Activated CD8-positive, alpha-beta memory T cell treated with anti-CD3 and anti-CD28 coated beads, Interleukin-2, amount 50 U/mL, for 1 hour (primary cell): ENCODE measurements around the gene TRIM74.
"Not testable (repeated sequence)": the region's sequence is repeated elsewhere in the genome, so short reads cannot be mapped to it uniquely, and the experiment has no call there.

Experiments used
- DNase-seq: peaks from one replicate; pipeline ENCODE4 v3.0.0-alpha.2; 2020; ENCODE audit errors: extremely low read depth

TRIM74 gene

DNA sequence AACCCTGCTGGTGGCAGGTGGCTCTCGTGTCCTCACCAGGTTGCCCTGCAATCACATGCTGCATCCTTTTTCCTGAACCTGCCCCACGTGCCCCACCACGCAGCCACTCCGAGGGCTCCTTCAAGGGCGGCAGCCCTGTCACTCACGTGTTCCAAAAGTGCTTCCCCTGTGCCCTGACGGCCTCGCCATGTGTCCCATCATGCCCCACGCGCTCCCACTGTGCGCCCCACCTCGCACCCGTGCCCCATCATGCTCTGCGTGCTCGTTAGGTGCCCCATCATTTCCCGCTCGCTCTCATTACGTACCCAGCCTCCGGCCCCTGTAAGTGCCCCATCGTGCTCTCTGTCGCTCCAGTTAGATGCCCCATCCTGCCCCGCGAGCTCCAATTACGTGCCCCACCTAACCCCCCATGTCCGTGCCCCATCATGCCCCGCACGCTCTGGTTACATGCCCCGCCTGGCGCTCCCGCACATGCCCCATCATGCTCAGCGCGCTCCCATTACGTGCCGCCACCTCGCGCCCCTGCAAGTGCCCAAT, at the start of gene TRIM74:
Gene TRIM74, minus strand, starts transcription at position 487 of the 537 bp plus-strand sequence. CDS start 3,309 bp downstream, outside the sequence.
- not testable (repeated sequence) for DNase-seq

- DNase-seq, result not testable (repeated sequence)
These were observed 37.2 kb upstream of the TRIM74 start for GRCh38 chr7:73006491-73006890.

- DNase-seq, result peak; percentile 80
These were observed 36.6 kb upstream of the TRIM74 start for GRCh38 chr7:73005693-73006447.

DNA sequence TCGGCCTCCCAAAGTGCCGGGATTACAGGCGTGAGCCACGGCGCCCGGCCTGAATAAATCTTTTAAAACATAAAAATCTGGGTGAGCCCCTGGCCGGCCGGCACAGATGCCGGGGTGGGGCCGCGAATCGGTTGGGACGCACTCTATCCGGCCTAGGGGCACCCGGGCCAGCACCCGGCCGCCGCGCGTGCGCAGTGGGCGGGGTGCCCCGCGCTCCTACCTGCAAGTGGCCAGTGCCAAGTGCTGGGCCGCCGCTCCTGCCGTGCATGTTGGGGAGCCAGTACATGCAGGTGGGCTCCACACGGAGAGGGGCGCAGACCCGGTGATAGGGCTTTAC, 36.1 kb upstream of the TRIM74 start:
- DNase-seq, result peak; percentile 3

- DNase-seq, result not testable (repeated sequence)
These were observed 28.7 kb upstream of the TRIM74 start for GRCh38 chr7:72997887-72998468.

DNA sequence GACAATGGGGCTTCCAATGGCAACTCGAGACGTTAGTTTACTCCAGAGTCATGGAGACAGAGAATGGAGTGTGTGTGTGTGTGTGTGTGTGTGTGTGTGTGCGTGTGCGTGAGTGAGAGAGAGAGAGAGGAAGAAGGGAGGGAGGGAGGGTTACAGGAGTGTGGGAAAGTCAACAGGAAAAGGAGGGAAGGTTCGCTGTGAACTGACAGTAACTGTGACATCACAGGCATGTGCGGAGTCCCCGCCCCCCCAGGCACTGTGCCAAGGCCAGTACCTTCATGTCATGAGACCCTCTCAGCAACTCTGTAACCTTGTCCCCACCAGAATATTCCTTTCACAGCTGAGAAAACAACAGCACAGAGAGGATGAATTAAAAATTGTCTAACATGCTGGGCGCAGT, 28.2 kb upstream of the TRIM74 start:
- not testable (repeated sequence) for DNase-seq

DNA sequence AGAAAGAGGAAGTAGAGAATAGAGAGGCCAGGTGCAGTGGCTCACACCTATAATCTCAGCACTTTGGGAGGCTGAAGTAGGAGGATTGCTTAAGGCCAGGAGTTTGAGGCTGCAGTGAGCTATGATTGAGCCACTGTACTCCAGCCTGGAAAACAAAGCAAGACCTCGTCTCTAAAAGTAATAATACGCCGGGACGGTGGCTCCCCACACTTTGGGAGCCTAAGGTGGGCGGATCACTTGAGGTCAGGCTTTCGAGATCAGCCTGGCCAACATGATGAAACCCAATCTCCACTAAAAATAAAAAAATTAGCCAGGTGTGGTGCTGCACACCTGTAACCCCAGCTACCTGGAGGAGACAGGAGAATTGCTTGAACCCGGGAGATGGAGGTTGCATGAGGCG, 26.2 kb upstream of the TRIM74 start:
- not testable (repeated sequence) for DNase-seq

DNA sequence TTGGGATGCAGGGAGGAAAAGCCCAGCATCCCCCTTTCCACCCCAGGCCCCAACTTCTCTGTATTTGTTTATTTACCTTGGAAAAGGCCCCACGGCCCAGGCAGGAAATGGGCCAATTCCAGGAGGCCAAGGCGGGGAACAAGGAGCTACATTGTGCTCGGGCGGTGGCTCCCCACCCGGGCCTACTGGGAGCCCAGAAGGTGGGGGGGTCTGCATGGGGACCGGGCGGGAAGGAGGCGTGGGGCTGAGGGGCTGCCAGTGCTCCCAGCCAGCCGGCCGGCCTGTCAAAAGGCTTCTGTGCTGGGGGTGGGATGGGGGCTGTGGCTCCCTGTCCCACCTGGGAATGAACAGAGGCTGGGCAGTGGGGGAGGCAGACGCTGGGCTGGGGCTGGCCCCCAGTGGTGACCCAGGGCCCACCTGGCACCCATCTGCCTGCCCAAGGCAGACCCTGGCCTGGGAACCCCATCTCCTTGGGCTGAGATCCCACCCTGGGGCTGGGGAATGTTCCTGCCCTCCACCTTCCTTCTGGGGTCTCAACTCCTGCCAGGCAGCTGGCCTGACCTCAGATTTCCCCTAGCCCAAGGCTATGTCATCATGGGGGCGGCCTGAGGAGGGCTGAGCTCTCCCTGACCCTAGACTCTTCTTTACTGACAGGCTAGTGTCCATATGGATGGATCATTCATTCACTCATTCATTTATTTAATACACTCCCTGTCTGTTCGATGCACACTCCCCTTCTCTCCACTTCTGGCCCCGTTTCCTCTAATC, 21.1 kb upstream of the TRIM74 start:
- DNase-seq, result not testable (repeated sequence)

- not testable (repeated sequence) for DNase-seq
These were observed 12.8 kb upstream of the TRIM74 start for GRCh38 chr7:72982084-72982483.

DNA sequence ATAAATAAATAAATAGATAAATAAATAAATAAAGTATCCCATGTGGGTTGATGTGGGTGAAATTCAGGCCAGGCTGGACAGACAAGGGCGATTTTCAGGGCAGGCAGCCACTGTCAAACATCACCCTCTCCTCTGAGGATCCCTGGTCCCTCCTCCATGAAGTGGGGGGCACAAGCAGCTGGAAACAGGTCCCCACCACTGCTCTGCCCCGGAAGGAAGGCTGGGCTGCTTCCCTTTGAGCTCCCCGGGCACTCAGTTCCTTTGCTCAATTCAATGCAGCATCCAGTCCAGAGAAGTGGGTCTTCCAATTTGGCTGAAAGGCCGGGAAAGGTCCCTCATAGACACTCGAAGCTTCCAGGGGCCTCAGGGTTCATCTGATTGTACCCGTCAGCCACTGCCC, 11.1 kb upstream of the TRIM74 start:
- DNase-seq, result not testable (repeated sequence)

DNA sequence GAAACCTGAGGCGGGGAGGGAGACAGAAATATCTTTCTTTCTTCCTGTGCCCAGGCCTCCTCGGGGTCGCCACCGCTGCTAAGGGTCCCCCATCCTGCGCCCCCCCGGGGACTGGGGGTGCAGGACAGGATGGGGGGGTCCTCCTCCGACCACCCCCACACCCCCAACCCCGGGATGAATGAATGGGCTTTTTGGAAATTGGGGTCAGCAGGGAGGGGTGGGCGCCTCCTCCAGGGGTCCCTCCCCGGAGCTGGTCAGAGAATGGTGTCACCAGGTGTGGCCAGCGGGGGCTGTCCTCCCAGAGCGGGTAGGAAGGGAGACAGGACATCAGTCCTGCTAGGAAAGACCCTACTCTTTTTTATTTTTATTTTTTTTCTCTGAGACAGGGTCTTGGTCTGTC, 7.2 kb upstream of the TRIM74 start:
- DNase-seq, result not testable (repeated sequence)

DNA sequence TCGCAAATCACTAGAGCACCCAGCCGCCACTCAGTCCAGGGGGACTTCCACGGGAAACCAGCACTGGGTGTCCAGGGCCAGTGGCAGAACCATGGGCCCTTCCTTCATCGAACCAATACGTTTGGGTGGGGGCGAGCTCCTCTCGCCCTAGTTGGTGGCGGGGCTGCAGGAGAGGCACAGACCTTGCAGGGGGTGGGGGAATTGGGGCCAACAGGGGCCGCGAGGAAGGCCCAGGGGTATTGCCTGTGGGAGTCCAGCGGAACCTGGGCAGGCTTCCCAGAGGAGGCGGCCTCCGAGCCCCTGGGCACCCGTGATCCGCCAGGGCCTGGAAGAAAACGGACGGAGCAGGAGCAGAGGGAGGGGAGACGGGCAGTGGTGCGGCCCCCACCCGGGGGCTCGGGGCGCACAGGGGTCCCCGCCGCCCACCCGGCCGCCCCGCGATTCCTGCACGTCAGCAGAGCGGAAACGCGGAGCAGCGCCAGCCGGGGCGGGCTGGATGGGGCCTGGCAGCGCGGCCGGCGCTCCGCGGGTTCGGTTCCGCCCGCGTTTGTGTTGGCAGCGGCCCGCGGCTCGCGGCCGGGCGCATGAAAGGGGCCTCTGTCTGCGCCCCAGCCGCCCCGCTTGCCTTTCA, 6.5 kb upstream of the TRIM74 start:
- not testable (repeated sequence) for DNase-seq

DNA sequence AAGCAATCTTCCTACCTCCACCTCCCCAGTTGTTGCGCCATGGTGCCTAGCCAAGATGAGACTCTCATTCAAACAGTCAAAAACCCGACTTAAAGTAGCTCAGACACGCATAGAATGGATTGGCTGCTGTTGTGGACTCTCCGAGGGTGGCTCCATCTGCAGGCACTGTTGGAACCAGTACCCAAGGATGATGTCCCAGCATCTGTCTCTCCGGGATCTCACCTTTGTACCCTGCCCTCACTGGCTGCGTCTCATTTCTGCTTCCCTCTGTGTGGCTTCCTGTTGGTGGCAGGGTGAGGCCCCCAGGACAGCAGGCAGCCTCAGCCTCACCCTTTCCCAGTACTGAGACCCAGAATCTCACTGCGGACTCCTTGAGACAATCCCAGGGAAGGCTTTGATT, 5.5 kb upstream of the TRIM74 start:
- not testable (repeated sequence) for DNase-seq

- DNase-seq, result not testable (repeated sequence)
These were observed 2.2 kb upstream of the TRIM74 start for GRCh38 chr7:72971505-72971904.

DNA sequence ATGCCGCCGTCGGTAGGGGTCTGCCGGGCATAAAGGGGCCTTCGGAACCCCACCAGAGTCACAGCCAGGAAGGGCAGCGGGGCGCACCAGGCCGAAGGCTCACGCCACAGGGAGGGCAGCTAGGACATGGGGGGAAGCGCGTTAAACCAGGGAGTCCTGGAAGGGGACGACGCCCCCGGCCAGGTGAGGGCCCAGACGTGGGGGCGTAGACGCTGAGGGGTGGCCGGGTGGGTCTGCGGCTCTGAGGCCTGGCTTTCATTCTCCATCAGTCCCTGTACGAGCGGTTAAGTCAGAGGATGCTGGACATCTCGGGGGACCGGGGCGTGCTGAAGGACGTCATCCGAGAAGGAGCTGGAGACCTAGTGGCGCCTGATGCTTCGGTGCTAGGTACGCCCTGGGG, 422 bp upstream of the TRIM74 start:
- DNase-seq, result not testable (repeated sequence)

GRCh38 chr7:72966892-72967291, 2.4 kb downstream of the TRIM74 start:
- not testable (repeated sequence) for DNase-seq

- DNase-seq, result not testable (repeated sequence)
These were observed 3.9 kb downstream of the TRIM74 start for GRCh38 chr7:72965186-72965975.

- DNase-seq, result not testable (repeated sequence)
These were observed 6.2 kb downstream of the TRIM74 start for GRCh38 chr7:72963056-72963455.

DNA sequence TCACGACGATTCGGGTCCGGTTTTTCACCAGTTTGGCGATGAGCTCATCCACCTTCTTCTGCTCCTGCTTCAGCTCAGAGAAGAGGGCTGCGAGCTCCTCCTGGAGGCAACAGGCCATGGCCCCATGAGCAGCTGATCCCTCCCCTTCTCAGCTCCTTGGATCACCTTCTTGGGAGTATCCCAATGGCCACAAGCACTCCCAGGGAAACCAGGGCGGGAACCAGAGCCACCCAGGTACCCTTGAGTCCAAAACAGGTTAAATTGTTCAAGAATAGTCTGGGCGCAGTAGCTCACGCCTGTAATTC, 8.0 kb downstream of the TRIM74 start:
- not testable (repeated sequence) for DNase-seq

- not testable (repeated sequence) for DNase-seq
These were observed 8.5 kb downstream of the TRIM74 start for GRCh38 chr7:72960626-72961345.

GRCh38 chr7:72960029-72960428, 9.2 kb downstream of the TRIM74 start:
- DNase-seq, result not testable (repeated sequence)
